GM21423 (cell line): ENCODE measurements around the gene PRSS21.

Experiments
- ATAC-seq: cut with Tn5 transposase; IDR thresholded peaks from one replicate; pipeline ENCODE4 v1.9.1; 2021; ENCODE audit warnings: mild to moderate bottlenecking, moderate library complexity; ENCODE audit not compliant: unreplicated experiment

PRSS21 gene, protein sequence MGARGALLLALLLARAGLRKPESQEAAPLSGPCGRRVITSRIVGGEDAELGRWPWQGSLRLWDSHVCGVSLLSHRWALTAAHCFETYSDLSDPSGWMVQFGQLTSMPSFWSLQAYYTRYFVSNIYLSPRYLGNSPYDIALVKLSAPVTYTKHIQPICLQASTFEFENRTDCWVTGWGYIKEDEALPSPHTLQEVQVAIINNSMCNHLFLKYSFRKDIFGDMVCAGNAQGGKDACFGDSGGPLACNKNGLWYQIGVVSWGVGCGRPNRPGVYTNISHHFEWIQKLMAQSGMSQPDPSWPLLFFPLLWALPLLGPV

DNA sequence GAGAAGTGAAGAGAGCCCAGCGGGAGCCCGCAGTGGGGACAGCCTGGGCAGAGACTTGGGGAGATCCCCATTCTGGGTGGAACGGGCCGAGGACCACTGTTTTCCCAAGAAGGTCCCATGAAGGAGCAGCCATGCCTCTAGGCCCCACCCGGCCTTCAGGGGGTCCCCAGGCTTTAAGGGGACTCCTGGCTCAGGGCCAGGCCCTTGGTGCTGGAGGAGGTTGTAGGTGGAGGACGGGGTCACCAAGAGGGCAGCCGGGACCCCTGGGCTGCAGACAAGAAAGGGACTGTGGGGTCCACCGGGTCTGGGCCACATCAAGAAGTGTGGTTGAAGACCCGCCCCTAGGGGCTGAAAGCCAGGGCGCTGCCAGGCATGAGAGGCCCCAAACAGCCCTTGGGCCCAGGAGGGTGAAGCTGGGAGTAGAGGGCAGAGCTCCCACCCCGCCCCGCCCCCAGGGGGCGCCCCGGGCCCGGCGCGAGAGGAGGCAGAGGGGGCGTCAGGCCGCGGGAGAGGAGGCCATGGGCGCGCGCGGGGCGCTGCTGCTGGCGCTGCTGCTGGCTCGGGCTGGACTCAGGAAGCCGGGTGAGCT lies at the start of gene PRSS21:
TSS of gene PRSS21 (plus strand) at position 487 of the 589 bp plus-strand sequence. CDS start at position 519, 32 bp downstream.
- ATAC-seq: no peak

DNA sequence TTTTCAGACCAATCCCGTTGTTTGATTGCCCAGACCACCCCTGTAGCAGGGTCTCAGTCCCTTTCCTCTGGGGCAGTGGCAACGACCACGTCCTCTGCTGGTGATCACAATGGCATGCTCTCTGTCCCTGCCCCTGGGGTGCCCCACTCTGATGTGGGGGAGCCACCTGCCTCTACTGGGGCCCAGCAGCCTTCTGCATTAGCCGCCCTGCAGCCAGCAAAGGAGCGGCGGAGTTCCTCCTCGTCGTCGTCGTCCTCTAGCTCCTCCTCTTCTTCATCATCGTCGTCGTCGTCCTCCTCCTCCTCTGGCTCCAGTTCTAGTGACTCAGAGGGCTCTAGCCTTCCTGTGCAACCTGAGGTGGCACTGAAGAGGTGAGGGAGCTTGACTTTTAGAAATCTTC lies 49.1 kb upstream of the PRSS21 start:
- ATAC-seq: no peak

- ATAC-seq: no peak
Measured at GRCh38 chr16:2768403-2769089, 48.5 kb upstream of the PRSS21 start.

DNA sequence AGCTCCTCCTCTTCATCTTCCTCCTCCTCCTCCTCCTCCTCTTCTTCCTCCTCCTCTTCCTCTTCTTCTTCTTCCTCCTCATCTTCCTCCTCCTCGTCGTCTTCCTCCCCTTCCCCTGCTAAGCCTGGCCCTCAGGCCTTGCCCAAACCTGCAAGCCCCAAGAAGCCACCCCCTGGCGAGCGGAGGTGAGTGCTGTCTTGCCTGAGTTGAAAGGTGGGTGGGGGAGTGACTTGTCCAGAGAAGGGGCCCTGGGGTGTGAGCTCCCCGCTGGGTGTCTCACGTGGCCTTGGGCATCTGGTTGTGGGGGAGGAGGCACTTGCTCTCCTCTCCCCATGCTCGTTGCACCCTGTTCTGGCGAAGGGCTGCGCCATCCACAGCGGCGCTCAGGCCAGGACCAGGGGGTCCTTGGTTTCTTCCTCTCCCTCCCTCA lies 47.9 kb upstream of the PRSS21 start:
- no peak for ATAC-seq

GRCh38 chr16:2769675-2770056 lies 47.4 kb upstream of the PRSS21 start:
- no peak for ATAC-seq

DNA sequence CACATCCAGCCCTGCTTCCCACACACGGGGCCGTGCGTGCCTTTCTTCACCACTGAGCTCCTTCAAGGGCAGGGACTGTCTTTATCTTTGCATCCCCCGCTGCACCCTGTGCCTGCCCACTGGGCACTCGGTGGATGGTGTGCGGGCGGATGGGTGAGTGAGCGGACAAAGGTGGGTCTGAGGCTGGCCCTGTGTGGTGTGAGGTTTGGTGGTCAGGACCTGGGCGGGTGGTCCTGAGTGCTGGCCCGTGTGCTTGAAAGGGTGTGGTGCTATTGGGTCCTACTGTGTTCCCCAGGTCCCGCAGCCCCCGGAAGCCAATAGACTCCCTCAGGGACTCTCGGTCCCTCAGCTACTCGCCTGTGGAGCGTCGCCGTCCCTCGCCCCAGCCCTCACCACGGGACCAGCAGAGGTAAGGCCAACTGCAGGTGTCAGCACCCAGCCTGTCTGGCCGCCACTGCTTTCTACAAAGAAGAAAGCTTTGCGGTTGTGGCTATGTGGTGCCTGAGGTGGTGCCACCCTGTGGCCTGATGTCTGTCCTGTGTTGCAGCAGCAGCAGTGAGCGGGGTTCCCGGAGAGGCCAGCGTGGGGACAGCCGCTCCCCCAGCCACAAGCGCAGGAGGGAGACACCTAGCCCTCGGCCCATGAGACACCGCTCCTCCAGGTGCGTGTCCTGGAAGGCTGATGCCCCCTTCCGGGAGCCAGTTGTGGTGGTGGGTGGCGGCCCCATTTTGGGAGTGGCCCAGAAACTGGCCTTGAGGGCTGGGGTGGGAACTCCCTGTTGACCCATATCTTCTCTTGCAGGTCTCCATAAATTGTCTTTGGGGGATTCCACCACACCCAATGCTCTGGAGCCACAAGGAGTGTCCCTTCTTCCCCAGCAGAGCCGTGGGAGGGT lies 46.7 kb upstream of the PRSS21 start:
- no peak for ATAC-seq

DNA sequence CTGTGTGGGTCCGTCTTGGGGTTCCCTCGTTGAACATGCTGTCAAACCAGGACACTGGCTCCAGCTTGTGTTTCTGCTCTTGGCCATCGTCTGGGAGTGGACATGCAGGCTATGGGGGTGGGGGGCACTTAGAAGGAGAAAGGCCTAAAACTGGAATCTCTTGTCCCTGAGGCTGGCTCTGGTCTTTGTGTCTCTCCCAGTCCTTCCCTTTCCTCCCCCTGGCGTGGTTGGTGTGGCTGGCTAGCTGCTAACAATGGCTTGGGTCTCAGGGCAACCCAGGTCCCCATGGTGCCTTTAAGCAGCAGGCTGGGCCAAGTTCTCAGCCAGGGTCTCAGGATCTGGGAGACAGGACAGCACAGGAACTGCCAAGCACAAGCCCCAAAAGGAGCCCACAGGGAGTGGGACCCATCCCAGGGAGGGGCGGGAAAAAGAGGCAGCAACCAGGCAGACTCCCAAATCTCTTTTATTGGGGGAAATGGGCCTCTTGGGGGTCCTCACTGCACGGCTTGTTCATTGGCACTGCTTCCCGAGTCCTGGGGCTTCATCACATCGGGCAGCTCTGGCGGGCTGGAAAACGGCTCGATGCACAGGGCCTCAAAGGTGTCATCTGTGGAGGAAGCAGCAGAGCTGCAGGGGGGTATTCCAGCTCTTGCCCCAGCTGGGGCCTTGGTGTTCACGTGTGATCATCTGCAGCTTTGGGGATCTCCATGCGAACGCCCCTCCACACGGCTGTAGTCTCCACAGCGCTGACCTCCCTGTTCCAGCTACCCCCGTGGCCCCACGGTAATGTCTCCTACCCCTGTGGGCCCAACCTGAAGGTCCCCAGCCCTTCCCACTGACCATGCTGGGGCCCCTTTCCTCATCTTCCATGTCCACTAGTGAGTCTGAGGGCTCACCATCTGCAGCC lies 45.3 kb upstream of the PRSS21 start:
- no peak for ATAC-seq

- no peak for ATAC-seq
Measured at GRCh38 chr16:2773188-2773968, 43.7 kb upstream of the PRSS21 start.

- no peak for ATAC-seq
Measured at GRCh38 chr16:2774161-2774891, 42.7 kb upstream of the PRSS21 start.

DNA sequence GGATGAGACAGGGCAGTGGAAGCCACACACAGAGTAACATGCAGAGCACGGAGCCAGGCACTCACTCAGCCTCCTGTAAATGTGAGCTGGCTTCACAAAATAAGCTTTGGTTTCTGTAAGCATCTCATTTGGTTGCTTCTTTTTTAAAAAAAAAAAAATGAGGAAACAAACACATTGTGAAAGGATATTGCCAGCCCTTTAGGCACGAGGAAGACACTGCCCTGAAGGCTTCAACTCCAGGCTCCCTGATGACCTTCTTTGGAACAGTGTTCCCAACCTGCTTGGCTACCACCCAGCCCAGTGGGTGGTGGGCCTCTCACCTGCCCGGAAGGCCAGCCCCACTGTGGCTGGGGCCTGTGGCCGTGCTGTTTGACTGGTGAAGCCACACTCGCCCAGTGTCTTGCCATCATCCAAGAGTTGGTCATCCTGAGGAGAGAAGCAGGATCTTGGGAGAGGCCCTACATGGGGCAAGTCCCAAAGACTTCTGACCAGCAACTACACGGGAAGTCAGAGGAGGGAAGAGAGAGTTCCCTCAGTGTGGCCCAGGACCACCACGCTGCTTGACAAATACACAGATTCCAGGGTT lies 41.8 kb upstream of the PRSS21 start:
- ATAC-seq: no peak

- no peak for ATAC-seq
Measured at GRCh38 chr16:2775765-2776499, 41.1 kb upstream of the PRSS21 start.

GRCh38 chr16:2776500-2777139 lies 40.4 kb upstream of the PRSS21 start:
- peak; percentile 28 for ATAC-seq

DNA sequence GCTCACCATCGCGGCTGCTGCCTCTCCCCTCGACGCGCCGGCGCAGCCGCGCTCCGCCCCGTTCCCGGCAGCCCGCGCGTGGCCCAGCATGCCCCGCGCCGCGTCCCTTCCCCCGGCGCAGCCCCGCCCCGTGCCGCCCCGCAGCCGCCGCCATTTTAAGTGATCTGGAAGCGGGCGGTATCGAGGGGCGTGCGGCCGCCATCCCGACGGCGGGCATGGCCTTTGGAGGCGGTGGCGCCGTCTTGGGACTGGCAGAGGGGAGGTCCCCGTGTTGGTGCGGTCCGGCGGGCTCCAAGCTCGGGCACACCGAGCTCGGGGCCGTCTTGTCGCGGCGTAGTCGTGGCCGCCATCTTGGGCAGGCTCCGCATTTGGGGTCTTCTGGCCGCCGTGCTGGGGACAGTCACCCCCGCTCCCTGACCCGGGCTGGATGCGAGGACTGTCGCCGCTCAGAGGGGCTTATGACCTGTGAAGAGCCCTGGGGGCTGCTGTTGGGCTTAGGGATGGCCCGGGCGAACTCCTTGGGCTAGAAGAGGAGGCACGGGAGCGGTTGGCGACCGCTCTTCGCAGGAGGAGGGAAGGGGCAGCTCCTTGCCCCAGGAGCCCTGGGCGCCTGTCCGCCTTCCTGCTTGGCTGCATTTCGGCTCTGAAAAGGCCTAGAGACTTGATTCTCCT lies 39.7 kb upstream of the PRSS21 start, which contains the start of gene ELOB:
TSS of gene ELOB (minus strand) at position 50 of the 672 bp plus-strand sequence. CDS start at position 9, 41 bp downstream.
- ATAC-seq: peak; percentile 76

GRCh38 chr16:2777903-2778629 lies 39.0 kb upstream of the PRSS21 start:
- no peak for ATAC-seq

GRCh38 chr16:2778630-2778958 lies 38.4 kb upstream of the PRSS21 start:
- no peak for ATAC-seq
